Measurements from ENCODE around the gene PAPOLB. TPM values are rescaled to one million over a fixed set of nuclear protein-coding genes. Genes with fewer than 3 reads are reported as not detected.
"Not testable (repeated sequence)": the region's sequence is repeated elsewhere in the genome, so short reads cannot be mapped to it uniquely, and the experiment has no call there.

PAPOLB gene
- total RNA-seq, result 0.14 TPM

GRCh38 chr7:4861673-4862072 lies at the start of gene PAPOLB:
TSS of gene PAPOLB (minus strand) at chr7:4862030. CDS start at chr7:4861810, 220 bp downstream.
- DNase-seq (ENCODE audit: low spot score), result no peak

GRCh38 chr7:4911111-4911828 lies 49.4 kb upstream of the PAPOLB start:
- no peak for DNase-seq (ENCODE audit: low spot score)

- DNase-seq (ENCODE audit: low spot score), result no peak
Measured at GRCh38 chr7:4906682-4907081, 44.9 kb upstream of the PAPOLB start.

DNA sequence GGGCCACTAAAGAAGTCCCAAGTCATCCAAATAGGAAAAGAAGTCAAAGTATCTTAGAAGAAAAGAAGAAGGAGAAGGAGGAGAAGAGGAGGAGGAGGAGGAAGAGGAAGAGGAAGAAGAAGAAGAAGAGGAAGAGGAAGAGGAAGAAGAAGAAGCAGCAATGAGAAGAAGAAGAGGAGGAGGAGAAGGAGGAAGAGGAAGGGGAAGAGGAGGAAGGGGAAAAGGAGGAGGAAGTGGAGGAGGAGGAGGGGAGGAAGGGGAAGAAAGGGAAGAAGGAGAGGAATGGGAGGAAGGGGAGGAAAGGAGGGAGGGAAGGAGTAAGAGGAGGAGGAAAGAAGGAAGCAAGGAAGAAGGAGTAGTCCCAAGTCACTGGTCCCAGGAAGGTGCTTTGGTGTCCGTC lies 43.3 kb upstream of the PAPOLB start:
- no peak for DNase-seq (ENCODE audit: low spot score)

DNA sequence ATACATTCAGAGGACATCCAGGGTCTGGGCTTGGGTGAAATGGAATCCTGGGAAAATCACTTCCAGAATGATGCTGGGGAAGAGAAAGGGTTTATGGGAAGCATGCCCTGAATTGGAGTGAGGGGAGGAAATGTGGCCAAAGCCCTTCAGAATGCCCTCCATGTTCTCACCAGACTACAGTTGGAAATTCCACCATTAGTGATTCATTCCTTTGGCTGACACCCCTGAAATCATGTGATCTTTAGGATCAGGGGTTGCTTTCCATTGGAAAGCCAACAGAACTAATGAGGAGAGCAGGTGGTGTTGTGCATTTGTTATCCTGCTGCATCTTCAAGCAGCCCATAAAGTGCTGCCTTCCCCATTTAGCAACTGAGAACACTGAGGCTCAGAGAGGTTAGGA lies 42.5 kb upstream of the PAPOLB start:
- no peak for DNase-seq (ENCODE audit: low spot score)

- DNase-seq (ENCODE audit: low spot score), result no peak
Measured at GRCh38 chr7:4895766-4896165, 33.9 kb upstream of the PAPOLB start.

DNA sequence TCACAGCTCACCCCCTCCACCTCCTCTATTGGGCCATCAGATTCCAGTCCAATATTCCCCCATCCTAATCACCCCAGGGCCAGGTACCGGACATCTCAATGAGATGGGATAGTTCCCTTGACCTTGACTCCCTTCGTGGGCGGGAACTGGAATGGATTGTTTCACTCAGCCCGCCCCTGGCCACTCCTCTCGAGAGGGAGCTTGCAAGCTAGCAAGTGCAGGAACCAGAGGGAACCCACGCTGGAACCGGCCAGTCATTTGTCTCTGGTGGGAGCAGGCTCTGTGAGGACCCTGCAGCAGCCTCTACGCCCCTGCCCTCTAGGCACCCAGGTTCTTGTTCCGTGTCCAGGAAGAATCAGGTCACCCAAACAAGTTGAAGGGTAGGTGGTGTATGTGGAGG lies 32.7 kb upstream of the PAPOLB start:
- no peak for DNase-seq (ENCODE audit: low spot score)

DNA sequence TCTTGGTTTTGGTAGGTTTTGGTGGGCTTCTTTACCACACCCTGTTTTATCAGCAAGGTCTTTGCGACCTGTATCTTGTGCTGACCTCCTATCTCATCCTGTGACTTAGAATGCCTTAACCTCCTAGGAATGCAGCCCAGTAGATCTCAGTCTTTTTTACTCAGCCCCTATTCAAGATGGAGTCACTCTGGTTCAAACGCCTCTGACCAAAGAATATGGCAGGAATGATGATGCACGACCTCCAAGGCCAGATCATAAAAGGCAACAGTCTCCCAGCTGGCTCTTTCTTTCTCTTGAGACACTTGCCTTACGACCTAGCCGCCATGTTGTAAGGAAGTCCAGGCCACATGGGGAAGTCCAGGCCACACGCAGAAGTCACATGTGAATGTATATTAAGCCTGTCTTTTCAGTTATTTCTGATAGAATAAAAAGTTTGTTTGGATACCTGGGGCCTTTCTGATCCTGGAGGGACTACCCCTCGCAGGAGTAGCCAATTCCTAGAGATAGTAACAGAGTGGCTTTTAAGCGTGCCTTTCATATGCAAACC lies 32.2 kb upstream of the PAPOLB start:
- no peak for DNase-seq (ENCODE audit: low spot score)

DNA sequence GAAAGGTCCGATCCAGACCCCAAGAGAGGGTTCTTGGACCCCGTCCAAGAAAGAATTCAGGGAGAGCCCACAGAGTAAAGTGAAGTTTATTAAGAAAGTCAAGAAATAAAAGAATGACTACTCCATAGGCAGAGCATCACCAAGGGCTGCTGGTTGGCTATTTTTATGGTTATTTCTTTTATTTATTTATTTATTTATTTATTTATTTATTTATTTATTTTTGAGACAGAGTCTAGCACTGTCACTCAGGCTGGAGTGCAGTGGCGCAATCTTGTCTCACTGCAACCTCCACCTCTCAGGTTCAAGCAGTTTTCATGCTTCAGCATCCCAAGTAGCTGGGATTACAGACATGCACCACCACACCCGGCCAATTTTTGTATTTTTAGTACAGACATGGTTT lies 31.4 kb upstream of the PAPOLB start:
- DNase-seq (ENCODE audit: low spot score), result not testable (repeated sequence)

DNA sequence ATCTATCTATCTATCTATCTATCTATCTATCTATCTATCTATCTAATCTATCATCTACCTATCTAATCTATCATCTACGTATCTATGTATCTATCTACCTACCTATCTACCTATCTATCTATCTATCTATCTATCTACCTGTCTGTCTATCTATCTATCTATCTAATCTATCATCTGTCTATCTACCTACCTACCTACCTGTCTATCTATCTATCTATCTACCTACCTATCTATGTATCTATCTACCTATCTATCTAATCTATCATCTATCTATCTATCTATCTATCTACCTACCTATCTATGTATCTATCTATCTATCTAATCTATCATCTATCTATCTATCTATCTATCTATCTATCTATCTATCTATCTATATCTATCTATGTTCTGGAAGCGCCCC lies 29.7 kb upstream of the PAPOLB start:
- not testable (repeated sequence) for DNase-seq (ENCODE audit: low spot score)

DNA sequence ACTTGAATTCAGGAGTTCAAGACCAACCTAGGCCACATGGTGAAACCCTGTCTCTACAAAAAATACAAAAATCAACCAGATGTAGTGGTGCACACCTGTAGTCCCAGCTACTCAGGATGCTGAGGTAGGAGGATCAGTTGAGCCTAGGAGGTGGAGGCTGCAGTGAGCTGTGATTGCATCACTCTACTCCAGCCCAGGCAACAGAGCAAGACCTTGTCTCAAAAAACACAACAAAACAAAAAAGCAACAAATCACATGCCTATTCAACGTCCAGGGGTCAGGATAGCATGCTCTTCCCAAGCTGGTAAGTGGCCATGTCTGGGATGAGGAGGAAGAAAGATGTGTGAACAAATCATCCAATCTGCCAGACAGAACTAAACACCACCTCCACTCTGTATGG lies 27.9 kb upstream of the PAPOLB start:
- no peak for DNase-seq (ENCODE audit: low spot score)

DNA sequence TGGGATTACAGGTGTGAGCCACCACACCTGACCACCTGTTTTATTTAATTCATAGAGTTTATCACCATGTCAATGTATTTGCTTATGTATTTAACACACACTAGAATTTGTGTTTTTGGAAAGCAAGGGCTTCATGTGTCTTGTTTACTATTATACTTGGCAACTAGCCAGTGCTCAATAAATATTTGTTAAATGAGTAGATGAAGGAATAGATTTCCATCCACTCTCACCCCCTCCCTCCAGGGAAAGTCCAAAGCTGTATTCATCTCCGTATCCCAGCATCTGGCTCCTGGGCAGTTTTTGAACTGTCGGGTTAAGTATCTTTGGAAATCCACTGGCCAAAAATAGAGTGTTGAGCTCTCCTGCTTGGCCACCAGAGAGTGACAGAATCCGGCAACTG lies 26.3 kb upstream of the PAPOLB start:
- no peak for DNase-seq (ENCODE audit: low spot score)

DNA sequence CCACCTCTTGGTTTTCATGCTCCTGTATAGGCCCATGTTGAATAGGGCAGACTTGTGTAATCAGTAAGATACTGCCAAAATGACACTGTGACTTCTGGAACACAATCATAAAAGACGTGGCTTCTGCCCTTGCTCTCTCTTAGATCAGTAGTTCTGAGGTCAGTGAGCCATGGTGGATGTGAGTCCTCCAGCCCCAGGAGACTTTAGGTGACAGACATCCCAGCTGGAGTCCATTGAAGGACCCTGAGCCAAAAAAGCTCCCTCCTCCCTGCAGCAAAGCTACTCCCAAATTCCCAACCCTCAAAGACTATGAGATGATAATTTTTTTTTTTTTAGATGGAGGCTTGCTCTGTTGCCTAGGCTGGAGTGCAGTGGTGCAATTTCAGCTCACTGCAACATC lies 24.8 kb upstream of the PAPOLB start:
- DNase-seq (ENCODE audit: low spot score), result no peak

DNA sequence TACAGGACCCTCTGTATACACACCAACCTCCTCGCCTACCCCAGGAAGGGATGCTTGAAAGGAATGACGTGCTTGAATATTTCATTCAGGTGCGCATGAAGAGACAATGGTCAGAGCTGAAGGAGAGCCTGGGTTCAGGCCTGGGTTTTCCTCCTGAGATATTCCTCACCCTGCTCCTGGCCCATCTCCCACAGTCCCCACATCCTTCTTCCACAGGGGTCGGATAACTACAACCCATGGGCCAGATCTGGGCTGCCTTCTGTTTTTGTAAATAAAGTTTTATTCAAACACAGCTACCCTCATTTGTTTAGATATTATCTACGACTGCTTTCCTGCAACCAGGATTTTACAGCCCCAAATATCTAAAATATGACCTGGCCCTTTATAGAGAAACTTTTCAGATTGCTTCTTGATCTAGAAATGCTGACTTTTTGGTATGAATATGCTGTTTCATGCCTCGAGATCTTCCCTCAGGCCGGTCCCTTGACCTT lies 23.5 kb upstream of the PAPOLB start:
- DNase-seq (ENCODE audit: low spot score), result no peak

GRCh38 chr7:4884164-4884563 lies 22.3 kb upstream of the PAPOLB start:
- DNase-seq (ENCODE audit: low spot score), result no peak

GRCh38 chr7:4883372-4884144 lies 21.7 kb upstream of the PAPOLB start, which contains the start of gene RADIL:
TSS of gene RADIL (minus strand) at chr7:4883716. CDS start at chr7:4878139, 5,577 bp downstream.
- DNase-seq (ENCODE audit: low spot score), result peak; percentile 86

GRCh38 chr7:4883033-4883371 lies 21.2 kb upstream of the PAPOLB start:
- no peak for DNase-seq (ENCODE audit: low spot score)

DNA sequence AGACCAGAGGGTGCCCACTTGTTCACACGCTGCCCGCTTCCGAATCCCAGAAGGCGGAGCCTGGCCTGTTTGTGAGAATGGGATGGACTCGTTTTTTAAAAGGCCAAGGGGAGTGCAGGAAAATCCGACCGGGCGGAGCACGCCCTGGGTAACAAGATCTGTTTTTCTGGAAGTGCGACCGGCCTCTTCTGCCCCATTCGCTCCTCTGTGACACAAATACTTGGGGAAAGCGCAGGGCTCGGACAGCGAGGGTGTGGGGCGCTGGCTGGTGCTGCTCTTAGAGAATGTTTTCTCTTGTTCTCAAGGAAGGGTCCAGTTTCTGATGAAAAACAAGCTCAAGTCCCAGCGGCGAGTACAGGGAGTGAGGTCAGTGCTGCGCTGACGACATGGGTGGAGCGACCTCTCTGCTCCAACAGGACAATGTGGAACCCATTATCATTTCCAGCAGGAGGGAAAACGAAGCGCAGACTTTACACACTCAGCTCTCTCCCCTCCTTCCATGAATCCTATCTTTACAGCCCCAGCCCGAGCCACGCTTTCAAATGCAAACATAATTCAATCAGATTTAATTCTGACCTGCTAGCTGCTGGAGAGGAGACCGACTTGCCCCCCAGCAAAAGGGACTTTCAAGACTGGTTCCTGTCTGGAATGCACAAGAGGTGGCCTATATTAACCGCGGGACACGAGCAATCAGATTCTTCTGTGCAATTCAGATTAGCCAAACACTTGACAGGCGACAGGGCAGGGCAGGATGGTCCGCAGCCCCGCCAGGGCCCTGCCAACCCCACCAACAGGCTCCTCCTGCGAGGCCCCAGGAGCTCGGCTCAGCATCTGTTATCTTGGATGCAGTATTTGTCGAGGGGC lies 20.6 kb upstream of the PAPOLB start:
- DNase-seq (ENCODE audit: low spot score), result peak; percentile 33

DNA sequence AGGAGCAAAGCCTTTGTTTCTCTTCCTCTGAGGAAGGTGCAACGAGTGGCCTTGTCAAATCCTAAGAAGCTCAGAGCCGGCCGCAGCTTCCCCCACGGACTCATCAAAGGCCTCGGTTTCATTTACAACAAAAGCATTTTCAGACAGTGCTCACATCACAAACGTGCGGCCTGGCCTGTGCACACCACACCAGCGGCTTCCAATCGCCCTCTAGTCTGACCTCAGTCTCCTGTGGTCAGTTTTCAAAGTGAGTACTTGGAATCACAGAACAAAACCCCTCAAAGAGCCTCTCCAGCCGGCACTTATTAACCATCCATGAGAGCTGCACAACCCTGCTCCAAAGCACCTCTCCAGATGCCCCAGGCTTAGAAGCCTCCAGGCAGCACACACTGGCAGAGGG lies 18.4 kb upstream of the PAPOLB start:
- no peak for DNase-seq (ENCODE audit: low spot score)

GRCh38 chr7:4879396-4880081 lies 17.7 kb upstream of the PAPOLB start:
- no peak for DNase-seq (ENCODE audit: low spot score)

Data from mucosa of gallbladder (tissue), 1 donor.